ENCODE data around the gene ELP1.
"Not testable (repeated sequence)": the region's sequence is repeated elsewhere in the genome, so short reads cannot be mapped to it uniquely, and the experiment has no call there.

ELP1 gene

DNA sequence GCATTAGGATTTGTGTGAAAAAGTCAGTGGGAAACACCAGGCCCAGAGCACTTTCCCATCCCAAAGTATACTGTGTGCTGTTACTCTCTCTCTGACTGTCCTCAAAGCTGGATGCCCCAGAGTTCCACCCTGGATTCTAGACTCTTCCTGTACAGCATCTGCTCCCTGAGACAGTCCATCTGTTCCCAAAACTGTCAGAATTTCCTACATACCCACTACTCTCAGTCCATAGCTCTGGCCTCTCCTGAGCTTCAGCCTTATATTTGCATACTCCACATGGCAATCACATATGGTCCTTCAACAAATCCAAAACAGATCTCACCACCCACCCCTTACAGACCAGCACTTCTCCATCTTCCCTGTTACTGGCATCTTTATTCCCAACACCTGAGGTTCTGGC lies 9.5 kb downstream of the ELP1 start:
- Histone ChIP-seq H3K27me3 (ENCODE audit: insufficient read depth, insufficient read length) (no peaks in the 10 kb centered on the region), H3K9ac (ENCODE audit: insufficient read length, low read depth) (no peak overlapping the region), H3K36me3 (ENCODE audit: insufficient read depth, insufficient read length, low read length) (peaks cover 93% of the 10 kb centered on the region), H3K9me3 (ENCODE audit: insufficient read depth, low read length) (no peaks in the 10 kb centered on the region), H3K4me3 (ENCODE audit: insufficient read length, low read depth) (no peak overlapping the region), H3K4me1 (ENCODE audit: insufficient read depth, insufficient read length) (no peaks in the 10 kb centered on the region)
- DNase-seq (ENCODE audit: low read depth, low spot score) = no peak
- TF ChIP-seq ZNF274 (IDR thresholded peaks at IDR 0.05; ENCODE audit: low read depth, low read length) = no peak
- TF ChIP-seq YY1 (IDR thresholded peaks at IDR 0.05; ENCODE audit: insufficient read depth, insufficient read length) = no peak
- TF ChIP-seq SUZ12 (IDR thresholded peaks at IDR 0.05; ENCODE audit: extremely low read depth, insufficient read depth, insufficient read length) = no peak

DNA sequence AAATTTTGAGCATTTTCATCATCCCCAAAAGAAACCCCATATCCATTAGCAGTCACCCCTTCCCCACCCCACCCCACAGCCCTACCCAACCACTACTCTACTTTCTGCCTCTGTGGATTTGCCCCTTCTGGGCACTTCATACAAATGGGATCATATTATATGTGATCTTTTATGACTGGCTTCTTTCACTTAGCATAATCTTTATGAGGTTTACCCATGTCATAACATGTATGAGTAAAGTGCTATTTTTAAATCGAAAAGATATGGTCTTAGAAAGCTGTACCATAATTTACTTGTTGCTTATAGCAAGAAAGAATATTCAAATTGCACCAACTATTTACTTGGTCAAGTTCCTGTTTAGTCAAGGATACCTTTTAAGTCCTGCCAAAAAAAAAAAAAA lies 12.7 kb downstream of the ELP1 start:
- DNase-seq (ENCODE audit: low read depth, low spot score) = no peak
- TF ChIP-seq SUZ12 (IDR thresholded peaks at IDR 0.05; ENCODE audit: extremely low read depth, insufficient read depth, insufficient read length) (no peak), YY1 (IDR thresholded peaks at IDR 0.05; ENCODE audit: insufficient read depth, insufficient read length) (no peak), ZNF274 (IDR thresholded peaks at IDR 0.05; ENCODE audit: low read depth, low read length) (no peak)
- Histone ChIP-seq H3K4me3 (ENCODE audit: insufficient read length, low read depth) (no peak overlapping the region), H3K9me3 (ENCODE audit: insufficient read depth, low read length) (no peaks in the 10 kb centered on the region), H3K27me3 (ENCODE audit: insufficient read depth, insufficient read length) (no peaks in the 10 kb centered on the region), H3K9ac (ENCODE audit: insufficient read length, low read depth) (no peak overlapping the region), H3K36me3 (ENCODE audit: insufficient read depth, insufficient read length, low read length) (peaks cover 87% of the 10 kb centered on the region), H3K4me1 (ENCODE audit: insufficient read depth, insufficient read length) (no peaks in the 10 kb centered on the region)

DNA sequence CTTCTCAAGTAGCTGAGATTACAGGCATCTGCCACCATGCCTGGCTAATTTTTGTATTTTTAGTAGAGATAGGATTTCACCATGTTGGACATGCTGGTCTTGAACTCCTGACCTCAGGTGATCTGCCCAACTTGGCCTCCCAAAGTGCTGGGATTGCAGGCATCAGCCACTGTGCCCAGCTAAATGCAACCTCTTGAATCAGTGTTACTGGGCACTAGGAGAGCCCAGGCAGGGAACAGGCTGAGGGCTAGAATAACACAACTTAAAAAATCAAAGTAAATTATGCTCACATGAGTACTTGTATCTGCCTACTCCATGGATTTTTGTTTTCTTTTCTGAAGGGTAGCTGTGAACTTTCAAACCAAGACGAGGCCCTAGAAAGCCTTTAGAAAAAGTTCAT lies 13.5 kb downstream of the ELP1 start:
- DNase-seq (ENCODE audit: low read depth, low spot score); H3K27me3 ChIP-seq (ENCODE audit: insufficient read depth, insufficient read length); H3K9ac ChIP-seq (ENCODE audit: insufficient read length, low read depth); H3K4me1 ChIP-seq (ENCODE audit: insufficient read depth, insufficient read length); H3K4me3 ChIP-seq (ENCODE audit: insufficient read length, low read depth); H3K9me3 ChIP-seq (ENCODE audit: insufficient read depth, low read length): not testable (repeated sequence)
- H3K36me3 ChIP-seq (ENCODE audit: insufficient read depth, insufficient read length, low read length) = peaks cover 86% of the 10 kb centered on the region

DNA sequence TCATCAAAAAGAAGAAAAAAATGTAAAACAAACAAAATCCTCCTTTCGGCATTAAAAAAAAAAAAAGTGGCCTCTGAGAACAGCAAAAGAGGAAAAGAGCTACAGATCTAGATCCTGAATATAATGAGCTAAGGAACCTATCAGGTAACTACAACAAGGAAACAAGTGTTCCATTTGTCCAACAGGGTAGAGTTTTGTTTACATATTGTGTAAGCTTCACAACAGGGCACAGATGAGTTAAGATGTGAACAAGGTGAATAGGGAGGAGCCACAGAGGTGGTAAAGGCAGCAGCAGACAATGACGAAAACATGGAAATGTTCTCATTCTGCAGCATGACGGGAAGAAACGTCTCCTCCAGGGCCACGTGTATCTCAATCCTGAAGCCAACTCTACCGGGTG lies 14.4 kb downstream of the ELP1 start:
- Histone ChIP-seq H3K27me3 (ENCODE audit: insufficient read depth, insufficient read length) (no peaks in the 10 kb centered on the region), H3K4me1 (ENCODE audit: insufficient read depth, insufficient read length) (no peaks in the 10 kb centered on the region), H3K9ac (ENCODE audit: insufficient read length, low read depth) (no peak overlapping the region), H3K36me3 (ENCODE audit: insufficient read depth, insufficient read length, low read length) (peaks cover 82% of the 10 kb centered on the region), H3K4me3 (ENCODE audit: insufficient read length, low read depth) (no peak overlapping the region), H3K9me3 (ENCODE audit: insufficient read depth, low read length) (no peaks in the 10 kb centered on the region)
- no peak for DNase-seq (ENCODE audit: low read depth, low spot score)
- TF ChIP-seq ZNF274 (IDR thresholded peaks at IDR 0.05; ENCODE audit: low read depth, low read length) (no peak), SUZ12 (IDR thresholded peaks at IDR 0.05; ENCODE audit: extremely low read depth, insufficient read depth, insufficient read length) (no peak), YY1 (IDR thresholded peaks at IDR 0.05; ENCODE audit: insufficient read depth, insufficient read length) (no peak)

DNA sequence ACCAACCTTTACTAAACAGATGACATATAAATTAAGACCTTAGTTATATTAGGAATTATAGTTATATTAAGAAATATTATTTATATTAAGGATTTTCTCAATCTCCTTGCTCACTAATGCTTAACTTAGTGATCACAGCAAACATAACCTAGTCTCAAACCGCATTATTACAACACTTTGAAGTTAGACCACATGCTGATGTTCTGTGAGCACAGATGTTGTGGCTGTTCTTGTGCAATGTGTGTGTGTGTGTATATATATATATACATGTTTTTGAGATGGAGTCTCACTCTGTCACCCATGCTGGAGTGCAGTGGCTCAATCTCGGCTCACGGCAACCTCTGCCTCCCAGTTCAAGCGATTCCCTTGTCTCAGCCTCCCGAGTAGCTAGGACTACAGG lies 20.5 kb downstream of the ELP1 start:
- Histone ChIP-seq H3K9me3 (ENCODE audit: insufficient read depth, low read length) (no peaks in the 10 kb centered on the region), H3K36me3 (ENCODE audit: insufficient read depth, insufficient read length, low read length) (peaks cover 77% of the 10 kb centered on the region), H3K4me3 (ENCODE audit: insufficient read length, low read depth) (no peak overlapping the region), H3K4me1 (ENCODE audit: insufficient read depth, insufficient read length) (no peaks in the 10 kb centered on the region), H3K9ac (ENCODE audit: insufficient read length, low read depth) (no peak overlapping the region), H3K27me3 (ENCODE audit: insufficient read depth, insufficient read length) (no peaks in the 10 kb centered on the region)
- TF ChIP-seq ZNF274 (IDR thresholded peaks at IDR 0.05; ENCODE audit: low read depth, low read length) (no peak), SUZ12 (IDR thresholded peaks at IDR 0.05; ENCODE audit: extremely low read depth, insufficient read depth, insufficient read length) (no peak), YY1 (IDR thresholded peaks at IDR 0.05; ENCODE audit: insufficient read depth, insufficient read length) (no peak)
- DNase-seq (ENCODE audit: low read depth, low spot score) = no peak

DNA sequence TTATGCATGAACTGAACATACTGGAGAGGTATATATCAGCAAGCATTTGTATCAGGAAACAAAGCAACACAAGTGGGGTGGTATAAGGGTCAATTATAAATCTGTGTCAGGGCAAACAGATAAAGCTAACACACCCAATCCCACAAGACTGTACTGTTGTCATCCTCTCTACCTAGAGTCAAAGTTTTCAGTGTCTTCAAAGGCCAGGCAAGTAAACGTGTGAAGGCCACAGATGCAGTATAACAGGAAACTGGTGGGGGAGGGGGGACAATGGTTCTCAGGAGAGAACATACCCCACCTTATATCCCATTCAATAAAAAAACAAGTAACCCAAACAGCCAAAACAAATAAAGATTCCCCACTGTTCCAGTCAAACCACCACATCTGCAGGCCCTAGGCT lies 22.1 kb downstream of the ELP1 start:
- Histone ChIP-seq H3K4me1 (ENCODE audit: insufficient read depth, insufficient read length) (no peaks in the 10 kb centered on the region), H3K27me3 (ENCODE audit: insufficient read depth, insufficient read length) (no peaks in the 10 kb centered on the region), H3K9ac (ENCODE audit: insufficient read length, low read depth) (no peak overlapping the region), H3K4me3 (ENCODE audit: insufficient read length, low read depth) (no peak overlapping the region), H3K9me3 (ENCODE audit: insufficient read depth, low read length) (no peaks in the 10 kb centered on the region), H3K36me3 (ENCODE audit: insufficient read depth, insufficient read length, low read length) (peaks cover 78% of the 10 kb centered on the region)
- DNase-seq (ENCODE audit: low read depth, low spot score) = no peak
- TF ChIP-seq YY1 (IDR thresholded peaks at IDR 0.05; ENCODE audit: insufficient read depth, insufficient read length) = no peak
- TF ChIP-seq SUZ12 (IDR thresholded peaks at IDR 0.05; ENCODE audit: extremely low read depth, insufficient read depth, insufficient read length) = no peak
- no peak for TF ChIP-seq ZNF274 (IDR thresholded peaks at IDR 0.05; ENCODE audit: low read depth, low read length)

DNA sequence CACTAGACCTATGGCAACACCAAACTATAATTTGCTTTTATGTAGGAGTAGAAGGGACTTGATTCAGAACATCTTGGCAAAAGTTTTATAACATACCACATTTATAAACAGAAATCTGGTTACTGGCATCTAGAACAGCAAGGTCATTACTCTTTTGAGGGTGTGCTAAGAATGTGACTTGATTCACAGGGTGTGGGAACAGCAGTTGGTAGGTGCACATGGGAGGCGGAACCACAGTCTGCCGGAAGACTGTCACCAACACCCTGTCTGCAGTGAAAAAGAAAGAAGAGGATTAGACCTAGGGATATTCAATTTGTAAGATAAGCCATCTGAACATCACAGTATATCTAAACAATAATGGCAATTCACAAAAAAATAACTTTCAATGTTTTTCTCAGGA lies 23.0 kb downstream of the ELP1 start:
- Histone ChIP-seq H3K9ac (ENCODE audit: insufficient read length, low read depth) (no peak overlapping the region), H3K4me1 (ENCODE audit: insufficient read depth, insufficient read length) (no peaks in the 10 kb centered on the region), H3K27me3 (ENCODE audit: insufficient read depth, insufficient read length) (no peaks in the 10 kb centered on the region), H3K4me3 (ENCODE audit: insufficient read length, low read depth) (no peak overlapping the region), H3K9me3 (ENCODE audit: insufficient read depth, low read length) (no peaks in the 10 kb centered on the region), H3K36me3 (ENCODE audit: insufficient read depth, insufficient read length, low read length) (peaks cover 78% of the 10 kb centered on the region)
- DNase-seq (ENCODE audit: low read depth, low spot score) = no peak
- no peak for TF ChIP-seq YY1 (IDR thresholded peaks at IDR 0.05; ENCODE audit: insufficient read depth, insufficient read length)
- TF ChIP-seq SUZ12 (IDR thresholded peaks at IDR 0.05; ENCODE audit: extremely low read depth, insufficient read depth, insufficient read length) = no peak
- TF ChIP-seq ZNF274 (IDR thresholded peaks at IDR 0.05; ENCODE audit: low read depth, low read length) = no peak

DNA sequence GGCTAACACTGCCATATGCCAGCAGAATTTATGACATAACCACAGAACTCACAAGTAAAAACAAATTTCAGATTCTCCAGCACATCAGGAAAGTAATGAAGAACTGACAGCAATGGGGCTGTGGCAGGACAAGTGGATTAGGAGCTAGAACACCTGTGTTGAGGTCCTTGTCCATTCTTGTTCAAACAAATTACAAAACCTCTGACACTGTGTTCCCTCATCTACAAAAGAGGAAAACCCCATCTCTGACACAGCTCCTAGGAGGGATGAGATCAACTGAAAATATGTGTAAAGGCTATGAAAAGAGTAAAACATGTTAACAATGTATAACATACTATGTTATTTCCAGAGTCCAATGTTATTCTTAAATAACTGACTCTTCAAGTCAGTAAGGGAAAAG lies 23.5 kb downstream of the ELP1 start:
- DNase-seq (ENCODE audit: low read depth, low spot score) = no peak
- Histone ChIP-seq H3K9ac (ENCODE audit: insufficient read length, low read depth) (no peak overlapping the region), H3K9me3 (ENCODE audit: insufficient read depth, low read length) (no peaks in the 10 kb centered on the region), H3K36me3 (ENCODE audit: insufficient read depth, insufficient read length, low read length) (peaks cover 80% of the 10 kb centered on the region), H3K27me3 (ENCODE audit: insufficient read depth, insufficient read length) (no peaks in the 10 kb centered on the region), H3K4me1 (ENCODE audit: insufficient read depth, insufficient read length) (no peaks in the 10 kb centered on the region), H3K4me3 (ENCODE audit: insufficient read length, low read depth) (no peak overlapping the region)
- no peak for TF ChIP-seq SUZ12 (IDR thresholded peaks at IDR 0.05; ENCODE audit: extremely low read depth, insufficient read depth, insufficient read length)
- TF ChIP-seq ZNF274 (IDR thresholded peaks at IDR 0.05; ENCODE audit: low read depth, low read length) = no peak
- TF ChIP-seq YY1 (IDR thresholded peaks at IDR 0.05; ENCODE audit: insufficient read depth, insufficient read length) = no peak
